T47D (cell line): ENCODE results near the gene TXNL4B.
"Not testable (repeated sequence)": the region's sequence is repeated elsewhere in the genome, so short reads cannot be mapped to it uniquely, and the experiment has no call there.

Experiments used
- DNase-seq, 2 experiments: peaks; one replicate each; pipeline versions ENCODE4 v3.0.0 to v3.0.0-alpha.2; 2011 to 2012; ENCODE audit warnings: low read depth in 1 of 2, low spot score in 1 of 2
- JUND ChIP-seq: IDR thresholded peaks from 2 replicates; pipeline ENCODE4 v1.6.1; 2012; ENCODE audit warnings: low read depth
- in situ Hi-C: cut with HindIII; loops from 2 replicates; pipeline ENCODE4 v1.10.0; 2016; ENCODE audit warnings: low sequenced_read_pairs, low pct_unique_long_range_greater_than_20kb

Gene TXNL4B

GRCh38 chr16:72073560-72074230 lies 19.7 kb downstream of the TXNL4B start:
- in situ Hi-C loops, result no loop called here
- no peak for DNase-seq
- no peak for TF ChIP-seq JUND

GRCh38 chr16:72072514-72073342 lies 20.7 kb downstream of the TXNL4B start:
- TF ChIP-seq JUND, result no peak
- DNase-seq, result no peak
- in situ Hi-C loops, result no loop called here

- DNase-seq, result no peak
- TF ChIP-seq JUND, result no peak
- in situ Hi-C loops, result no loop called here
Measured at GRCh38 chr16:72068930-72069329, 24.5 kb downstream of the TXNL4B start.

- in situ Hi-C loops, result no loop called here
- peak; percentile 38 to 58 for DNase-seq
- TF ChIP-seq JUND, result no peak
Measured at GRCh38 chr16:72066747-72067146, 26.7 kb downstream of the TXNL4B start.

GRCh38 chr16:72064361-72064894 lies 29.0 kb downstream of the TXNL4B start:
- no peak for DNase-seq
- in situ Hi-C loops, result no loop called here
- TF ChIP-seq JUND, result no peak

GRCh38 chr16:72061564-72061963 lies 31.9 kb downstream of the TXNL4B start:
- TF ChIP-seq JUND, result no peak
- in situ Hi-C loops, result no loop called here
- no peak for DNase-seq

GRCh38 chr16:72060405-72060804 lies 33.0 kb downstream of the TXNL4B start:
- DNase-seq, result no peak
- TF ChIP-seq JUND, result no peak
- in situ Hi-C loops, result no loop called here

GRCh38 chr16:72059060-72059459 lies 34.4 kb downstream of the TXNL4B start:
- in situ Hi-C loops, DNase-seq: not testable (repeated sequence)

GRCh38 chr16:72057313-72057712 lies 36.1 kb downstream of the TXNL4B start:
- in situ Hi-C loops, DNase-seq: not testable (repeated sequence)

- DNase-seq, result no peak
- in situ Hi-C loops, result no loop called here
- TF ChIP-seq JUND, result no peak
Measured at GRCh38 chr16:72055911-72056310, 37.5 kb downstream of the TXNL4B start.

- DNase-seq, in situ Hi-C loops: not testable (repeated sequence)
Measured at GRCh38 chr16:72054254-72054847, 39.1 kb downstream of the TXNL4B start, which contains the start of gene HP. HP (plus strand) TSS chr16:72054505; CDS start chr16:72054653, 148 bp downstream.

- DNase-seq, result no peak
- in situ Hi-C loops, result no loop called here
- TF ChIP-seq JUND, result no peak
Measured at GRCh38 chr16:72051818-72052217, 41.6 kb downstream of the TXNL4B start.

- in situ Hi-C loops, result no loop called here
- DNase-seq, result no peak
- TF ChIP-seq JUND, result no peak
Measured at GRCh38 chr16:72050769-72051464, 42.5 kb downstream of the TXNL4B start.
